ENCODE data around the gene NEK8.

GRCh38 chr17:28741358-28742349 is 13.1 kb downstream of the NEK8 start:
- TF ChIP-seq, protein P1, sequence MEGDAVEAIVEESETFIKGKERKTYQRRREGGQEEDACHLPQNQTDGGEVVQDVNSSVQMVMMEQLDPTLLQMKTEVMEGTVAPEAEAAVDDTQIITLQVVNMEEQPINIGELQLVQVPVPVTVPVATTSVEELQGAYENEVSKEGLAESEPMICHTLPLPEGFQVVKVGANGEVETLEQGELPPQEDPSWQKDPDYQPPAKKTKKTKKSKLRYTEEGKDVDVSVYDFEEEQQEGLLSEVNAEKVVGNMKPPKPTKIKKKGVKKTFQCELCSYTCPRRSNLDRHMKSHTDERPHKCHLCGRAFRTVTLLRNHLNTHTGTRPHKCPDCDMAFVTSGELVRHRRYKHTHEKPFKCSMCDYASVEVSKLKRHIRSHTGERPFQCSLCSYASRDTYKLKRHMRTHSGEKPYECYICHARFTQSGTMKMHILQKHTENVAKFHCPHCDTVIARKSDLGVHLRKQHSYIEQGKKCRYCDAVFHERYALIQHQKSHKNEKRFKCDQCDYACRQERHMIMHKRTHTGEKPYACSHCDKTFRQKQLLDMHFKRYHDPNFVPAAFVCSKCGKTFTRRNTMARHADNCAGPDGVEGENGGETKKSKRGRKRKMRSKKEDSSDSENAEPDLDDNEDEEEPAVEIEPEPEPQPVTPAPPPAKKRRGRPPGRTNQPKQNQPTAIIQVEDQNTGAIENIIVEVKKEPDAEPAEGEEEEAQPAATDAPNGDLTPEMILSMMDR (IDR thresholded peaks at IDR 0.05; ENCODE audit: insufficient read depth, low read depth, low read length): no peak
- no peak for TF ChIP-seq EZH2 (IDR thresholded peaks at IDR 0.05; ENCODE audit: insufficient read depth, low read length)
